Fibroblast of lung (primary cell): ENCODE measurements around the gene RYR2.

ENCODE experiments used
- EZH2 ChIP-seq: IDR thresholded peaks from 2 replicates; pipeline ENCODE4 v1.5.1; 2012; ENCODE audit warnings: low read length, control low read depth, mild to moderate bottlenecking; ENCODE audit errors: missing control alignments
- TF ChIP-seq, protein P1 (sequence below), 2 donors: IDR thresholded peaks in 1 of 2; conservative IDR thresholded peaks in 1 of 2; 1 replicate in 1 of 2; 2 replicates in 1 of 2; pipeline ENCODE4 v1.5.1; 2011 to 2012; ENCODE audit warnings: low read length in 2 of 2, control low read depth in 1 of 2, inconsistent platforms in 1 of 2, low read depth in 1 of 2, mild to moderate bottlenecking in 1 of 2

DNA sequence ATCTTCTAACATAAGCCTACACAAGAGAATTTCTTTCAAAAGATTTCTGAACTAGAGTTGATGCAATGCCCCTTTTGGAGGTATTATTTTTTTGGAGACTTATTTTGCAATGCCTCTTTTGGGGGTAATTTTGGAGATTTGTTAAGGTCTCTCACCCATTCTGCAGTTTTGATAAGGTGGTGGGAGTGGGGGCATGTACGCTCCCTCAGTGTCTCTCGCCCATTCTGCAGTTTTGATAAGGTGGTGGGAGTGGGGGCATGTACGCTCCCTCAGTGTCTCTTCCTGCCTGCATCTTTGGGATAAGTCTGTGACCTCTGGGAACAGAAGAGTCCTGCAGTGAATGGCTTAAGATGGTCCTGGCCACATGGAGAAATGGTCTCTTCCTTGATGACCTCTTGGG lies 536.6 kb downstream of the RYR2 start:
- TF ChIP-seq, protein P1, sequence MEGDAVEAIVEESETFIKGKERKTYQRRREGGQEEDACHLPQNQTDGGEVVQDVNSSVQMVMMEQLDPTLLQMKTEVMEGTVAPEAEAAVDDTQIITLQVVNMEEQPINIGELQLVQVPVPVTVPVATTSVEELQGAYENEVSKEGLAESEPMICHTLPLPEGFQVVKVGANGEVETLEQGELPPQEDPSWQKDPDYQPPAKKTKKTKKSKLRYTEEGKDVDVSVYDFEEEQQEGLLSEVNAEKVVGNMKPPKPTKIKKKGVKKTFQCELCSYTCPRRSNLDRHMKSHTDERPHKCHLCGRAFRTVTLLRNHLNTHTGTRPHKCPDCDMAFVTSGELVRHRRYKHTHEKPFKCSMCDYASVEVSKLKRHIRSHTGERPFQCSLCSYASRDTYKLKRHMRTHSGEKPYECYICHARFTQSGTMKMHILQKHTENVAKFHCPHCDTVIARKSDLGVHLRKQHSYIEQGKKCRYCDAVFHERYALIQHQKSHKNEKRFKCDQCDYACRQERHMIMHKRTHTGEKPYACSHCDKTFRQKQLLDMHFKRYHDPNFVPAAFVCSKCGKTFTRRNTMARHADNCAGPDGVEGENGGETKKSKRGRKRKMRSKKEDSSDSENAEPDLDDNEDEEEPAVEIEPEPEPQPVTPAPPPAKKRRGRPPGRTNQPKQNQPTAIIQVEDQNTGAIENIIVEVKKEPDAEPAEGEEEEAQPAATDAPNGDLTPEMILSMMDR (conservative IDR thresholded peaks at IDR 0.05 in 1 of 2, IDR thresholded peaks at IDR 0.05 in 1 of 2; ENCODE audit: low read depth in 1 of 2, low read length in 2 of 2), result no peak
- no peak for TF ChIP-seq EZH2
